ENCODE measurements around the gene PTPRD. TPM values are rescaled to one million over a fixed set of nuclear protein-coding genes. Genes with fewer than 3 reads are reported as not detected.

The PTPRD gene
- total RNA-seq, 1 experiment from 2014 or later: not detected

- Histone ChIP-seq H3K27me3 (replicated peaks; ENCODE audit: insufficient read depth, low read depth, low read length, poor library complexity) (no peaks in the 10 kb centered on the region), H3K27ac (ENCODE audit: low read depth, low read length, poor library complexity, severe bottlenecking) (no peak overlapping the region), H3K4me1 (ENCODE audit: insufficient read depth, low read length, poor library complexity, severe bottlenecking) (no peaks in the 10 kb centered on the region), H3K4me3 (ENCODE audit: low read depth, low read length, poor library complexity, severe bottlenecking) (no peak overlapping the region), H3K9me3 (ENCODE audit: low read depth, low read length, poor library complexity, severe bottlenecking) (no peaks in the 10 kb centered on the region), H3K36me3 (ENCODE audit: insufficient read depth, low read length, poor library complexity, severe bottlenecking) (no peaks in the 10 kb centered on the region)
- intact Hi-C loops (cut with micrococcal nuclease; ENCODE audit: unreplicated experiment): no loop called here
- POLR2A ChIA-PET (ENCODE audit: low non-redundant PET): no interaction called here
- no peak for DNase-seq (ENCODE audit: low spot score)
- TF ChIP-seq EZH2 (IDR thresholded peaks at IDR 0.05; ENCODE audit: borderline replicate concordance, low read depth, low read length, poor library complexity, severe bottlenecking) (no peak), CTCF (conservative IDR thresholded peaks at IDR 0.05; ENCODE audit: low read depth, low read length) (no peak)
- BruUV-seq (replicated peaks): no TSS peak
- CTCF ChIA-PET: no interaction called here
Measured at GRCh38 chr9:10237584-10237983, 375.2 kb downstream of the PTPRD start.

- intact Hi-C loops (cut with micrococcal nuclease; ENCODE audit: unreplicated experiment): no loop called here
- no peak for DNase-seq (ENCODE audit: low spot score)
Measured at GRCh38 chr9:10236161-10236560, 376.6 kb downstream of the PTPRD start.

GRCh38 chr9:10235376-10235775 lies 377.4 kb downstream of the PTPRD start:
- POLR2A ChIA-PET (ENCODE audit: low non-redundant PET): no interaction called here
- Histone ChIP-seq H3K4me3 (ENCODE audit: low read depth, low read length, poor library complexity, severe bottlenecking) (no peak overlapping the region), H3K27me3 (replicated peaks; ENCODE audit: insufficient read depth, low read depth, low read length, poor library complexity) (no peaks in the 10 kb centered on the region), H3K9me3 (ENCODE audit: low read depth, low read length, poor library complexity, severe bottlenecking) (no peaks in the 10 kb centered on the region), H3K4me1 (ENCODE audit: insufficient read depth, low read length, poor library complexity, severe bottlenecking) (no peaks in the 10 kb centered on the region), H3K27ac (ENCODE audit: low read depth, low read length, poor library complexity, severe bottlenecking) (no peak overlapping the region), H3K36me3 (ENCODE audit: insufficient read depth, low read length, poor library complexity, severe bottlenecking) (no peaks in the 10 kb centered on the region)
- no peak for TF ChIP-seq EZH2 (IDR thresholded peaks at IDR 0.05; ENCODE audit: borderline replicate concordance, low read depth, low read length, poor library complexity, severe bottlenecking)
- no peak for TF ChIP-seq CTCF (conservative IDR thresholded peaks at IDR 0.05; ENCODE audit: low read depth, low read length)
- intact Hi-C loops (cut with micrococcal nuclease; ENCODE audit: unreplicated experiment): no loop called here
- BruUV-seq (replicated peaks): no TSS peak
- DNase-seq (ENCODE audit: low spot score): no peak
- CTCF ChIA-PET: no interaction called here

More at GRCh38 chr9:10236161-10236560, 376.6 kb downstream of the PTPRD start:
- H3K36me3 ChIP-seq (ENCODE audit: insufficient read depth, low read length, poor library complexity, severe bottlenecking): no peaks in the 10 kb centered on the region
- no peak overlapping the region for H3K27ac ChIP-seq (ENCODE audit: low read depth, low read length, poor library complexity, severe bottlenecking)
- no peaks in the 10 kb centered on the region for H3K9me3 ChIP-seq (ENCODE audit: low read depth, low read length, poor library complexity, severe bottlenecking)
- no TSS peak for BruUV-seq (replicated peaks)
- no peaks in the 10 kb centered on the region for H3K4me1 ChIP-seq (ENCODE audit: insufficient read depth, low read length, poor library complexity, severe bottlenecking)
- no peak overlapping the region for H3K4me3 ChIP-seq (ENCODE audit: low read depth, low read length, poor library complexity, severe bottlenecking)
- no peak for TF ChIP-seq CTCF (conservative IDR thresholded peaks at IDR 0.05; ENCODE audit: low read depth, low read length)
- ChIA-PET POLR2A (ENCODE audit: low non-redundant PET) (no interaction called here), CTCF (no interaction called here)
- H3K27me3 ChIP-seq (replicated peaks; ENCODE audit: insufficient read depth, low read depth, low read length, poor library complexity): no peaks in the 10 kb centered on the region
